ENCODE results near the gene CAMK4.

GRCh38 chr5:111385051-111385450, 160.9 kb downstream of the CAMK4 start:
- TF ChIP-seq CTCF (IDR thresholded peaks at IDR 0.05; ENCODE audit: low read depth, low read length): no peak
- no peak for TF ChIP-seq EZH2phosphoT487 (IDR thresholded peaks at IDR 0.05; ENCODE audit: low read depth)

All from OCI-LY3 (cell line).